Neutrophil (primary cell): ENCODE measurements around the gene PUS10.
A peak's percentile ranks its signal among the peaks of the same experiment; 100 is the strongest.

Experiments used
- H3K27ac ChIP-seq: fragments of 200-600 bp; sonication (generic); 2 replicates; pipeline ENCODE4 v1.5.1; 2016; ENCODE audit warnings: mild to moderate bottlenecking, moderate library complexity
- H3K27me3 ChIP-seq: fragments of 200-600 bp; sonication (generic); 2 replicates; pipeline ENCODE4 v1.6.0; 2016; ENCODE audit warnings: mild to moderate bottlenecking
- H3K36me3 ChIP-seq: fragments of 200-600 bp; sonication (generic); 2 replicates; pipeline ENCODE4 v1.5.1; 2017
- H3K4me1 ChIP-seq, 2 experiments: fragments of 200-600 bp in 1 of 2; sonication (generic) in 1 of 2; 1 replicate in 1 of 2; 2 replicates in 1 of 2; pipeline versions ENCODE4 v1.5.1 to v1.6.1; 2013 to 2016; ENCODE audit warnings: low read depth in 1 of 2, low read length in 1 of 2, mild to moderate bottlenecking in 1 of 2, moderate library complexity in 1 of 2; ENCODE audit not compliant: control insufficient read depth in 1 of 2, insufficient read depth in 1 of 2
- H3K4me3 ChIP-seq, 2 experiments: fragments of 200-600 bp in 1 of 2; sonication (generic) in 1 of 2; 1 replicate in 1 of 2; 2 replicates in 1 of 2; pipeline ENCODE4 v1.5.1; 2013 to 2016; ENCODE audit warnings: low read depth in 1 of 2, low read length in 1 of 2, mild to moderate bottlenecking in 1 of 2, moderate library complexity in 1 of 2
- H3K9me3 ChIP-seq: fragments of 200-600 bp; sonication (generic); 2 replicates; pipeline ENCODE4 v1.5.1; 2016
- TF ChIP-seq, protein P1 (sequence below): fragments of 200-600 bp; sonication (generic); IDR thresholded peaks from 2 replicates; pipeline ENCODE4 v1.5.1; 2016; ENCODE audit warnings: antibody characterized with exemption

Gene PUS10

DNA sequence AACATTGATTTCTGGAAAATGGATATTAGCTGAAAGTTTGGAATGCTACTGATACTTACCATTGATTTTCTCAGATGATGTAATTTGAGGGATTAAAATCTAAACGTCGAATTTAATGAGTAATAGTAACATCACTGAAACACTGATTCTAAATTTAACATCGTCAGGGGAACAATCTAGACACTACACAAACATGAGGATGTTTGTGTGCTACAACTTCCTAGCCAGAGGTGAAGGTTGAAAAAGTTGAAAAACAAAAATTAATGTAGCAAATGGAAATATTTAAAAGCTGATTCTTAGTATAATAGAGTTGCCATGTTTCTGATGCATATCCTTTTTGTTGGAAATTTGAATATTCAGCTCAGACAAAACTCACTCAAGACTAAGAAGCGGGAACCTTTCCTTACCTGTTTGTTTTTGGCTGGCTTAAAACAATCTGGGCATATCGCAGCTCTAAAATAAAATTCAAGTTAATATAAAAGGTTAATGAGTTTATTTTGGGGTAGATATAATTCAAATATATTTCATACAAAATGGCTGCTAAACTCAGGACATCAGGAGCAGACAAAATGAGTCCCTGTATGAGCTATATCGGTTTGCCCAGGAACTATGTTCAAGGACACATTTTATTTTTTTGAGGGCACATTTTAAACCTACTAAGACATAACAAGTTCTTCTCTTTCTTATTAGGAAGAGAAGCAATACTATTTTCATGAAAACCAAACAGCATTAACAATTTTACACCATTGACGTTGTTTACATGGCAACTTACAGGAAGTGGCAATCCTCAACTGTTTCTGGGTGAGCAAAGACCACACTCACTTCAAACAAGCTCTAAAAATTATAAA is 53.2 kb downstream of the PUS10 start:
- Histone ChIP-seq H3K9me3 (no peaks in the 10 kb centered on the region), H3K36me3 (no peaks in the 10 kb centered on the region), H3K27ac (no peak overlapping the region), H3K4me3 (no peak overlapping the region), H3K4me1 (peaks cover 15 to 21% of the 10 kb centered on the region in 2 experiments), H3K27me3 (no peaks in the 10 kb centered on the region)
- TF ChIP-seq, protein P1, sequence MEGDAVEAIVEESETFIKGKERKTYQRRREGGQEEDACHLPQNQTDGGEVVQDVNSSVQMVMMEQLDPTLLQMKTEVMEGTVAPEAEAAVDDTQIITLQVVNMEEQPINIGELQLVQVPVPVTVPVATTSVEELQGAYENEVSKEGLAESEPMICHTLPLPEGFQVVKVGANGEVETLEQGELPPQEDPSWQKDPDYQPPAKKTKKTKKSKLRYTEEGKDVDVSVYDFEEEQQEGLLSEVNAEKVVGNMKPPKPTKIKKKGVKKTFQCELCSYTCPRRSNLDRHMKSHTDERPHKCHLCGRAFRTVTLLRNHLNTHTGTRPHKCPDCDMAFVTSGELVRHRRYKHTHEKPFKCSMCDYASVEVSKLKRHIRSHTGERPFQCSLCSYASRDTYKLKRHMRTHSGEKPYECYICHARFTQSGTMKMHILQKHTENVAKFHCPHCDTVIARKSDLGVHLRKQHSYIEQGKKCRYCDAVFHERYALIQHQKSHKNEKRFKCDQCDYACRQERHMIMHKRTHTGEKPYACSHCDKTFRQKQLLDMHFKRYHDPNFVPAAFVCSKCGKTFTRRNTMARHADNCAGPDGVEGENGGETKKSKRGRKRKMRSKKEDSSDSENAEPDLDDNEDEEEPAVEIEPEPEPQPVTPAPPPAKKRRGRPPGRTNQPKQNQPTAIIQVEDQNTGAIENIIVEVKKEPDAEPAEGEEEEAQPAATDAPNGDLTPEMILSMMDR, result no peak

DNA sequence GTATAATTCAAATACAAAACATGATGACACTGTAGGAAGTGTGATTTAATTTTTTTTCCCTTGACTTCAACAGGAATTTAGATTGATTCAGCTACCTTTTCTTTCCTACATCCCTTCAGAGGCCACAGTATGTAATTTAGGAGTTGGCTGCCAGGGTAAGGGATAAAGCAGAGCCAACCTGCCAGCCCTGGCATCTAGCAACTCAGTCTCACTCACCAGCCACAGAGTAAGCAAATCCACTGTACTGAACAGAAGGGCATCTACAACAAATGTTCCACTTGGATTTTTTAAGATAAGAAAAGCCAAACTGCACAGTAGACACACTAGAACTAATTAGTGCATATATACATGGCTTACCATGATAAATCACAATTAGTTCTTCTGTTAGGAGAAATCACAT is 54.9 kb downstream of the PUS10 start:
- H3K27me3 ChIP-seq, result no peaks in the 10 kb centered on the region
- no peak overlapping the region for H3K4me3 ChIP-seq
- H3K9me3 ChIP-seq, result no peaks in the 10 kb centered on the region
- H3K36me3 ChIP-seq, result peaks cover 4% of the 10 kb centered on the region
- TF ChIP-seq, protein P1, result no peak
- peaks cover 15 to 21% of the 10 kb centered on the region in 2 experiments for H3K4me1 ChIP-seq
- no peak overlapping the region for H3K27ac ChIP-seq

DNA sequence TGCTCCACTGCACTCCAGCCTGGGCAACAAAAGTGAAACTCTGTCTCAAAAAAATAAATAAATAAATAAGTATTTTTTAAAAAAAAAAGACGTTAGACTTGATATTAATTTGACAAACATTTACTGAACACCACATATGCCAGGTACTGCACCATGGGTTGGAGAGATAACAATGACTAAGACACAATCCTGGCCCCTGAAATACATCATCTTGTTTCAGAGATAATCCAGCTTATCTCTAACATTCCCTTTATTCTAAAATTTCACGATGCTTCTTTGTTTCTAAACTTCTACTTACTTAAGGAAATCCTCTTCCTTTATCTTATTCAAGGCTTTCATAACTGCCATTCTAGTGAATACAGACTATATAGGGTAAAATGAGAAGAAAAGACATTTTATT is 55.5 kb downstream of the PUS10 start:
- H3K27ac ChIP-seq, result no peak overlapping the region

DNA sequence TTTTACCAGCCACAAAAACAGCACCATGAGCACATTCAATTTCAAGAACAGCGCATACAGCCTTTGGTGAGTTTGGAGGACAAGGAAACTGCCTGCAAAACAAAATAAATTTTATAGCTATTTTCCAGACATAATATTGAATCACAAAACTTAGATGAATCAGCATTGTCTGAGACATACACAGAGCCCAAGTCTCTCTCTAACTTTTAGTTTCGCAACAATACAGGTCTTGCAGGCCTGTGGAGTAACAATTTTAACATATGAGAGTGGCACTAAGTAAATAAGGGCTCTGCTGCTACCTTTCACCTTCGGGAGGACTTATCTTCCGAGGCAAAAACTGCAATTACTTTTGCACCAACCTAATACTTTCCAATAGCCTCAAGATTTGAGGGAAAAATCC is 56.6 kb downstream of the PUS10 start:
- Histone ChIP-seq H3K27ac (peak overlapping the region; percentile 65), H3K9me3 (no peaks in the 10 kb centered on the region), H3K4me1 (peaks cover 15 to 20% of the 10 kb centered on the region in 2 experiments), H3K4me3 (no peak overlapping the region), H3K36me3 (peaks cover 4% of the 10 kb centered on the region), H3K27me3 (no peaks in the 10 kb centered on the region)
- TF ChIP-seq, protein P1, result no peak

More for the DNA sequence above, 55.5 kb downstream of the PUS10 start:
- peaks cover 4% of the 10 kb centered on the region for H3K36me3 ChIP-seq
- H3K9me3 ChIP-seq, result no peaks in the 10 kb centered on the region
- TF ChIP-seq, protein P1, result no peak
- no peaks in the 10 kb centered on the region for H3K27me3 ChIP-seq
- no peak overlapping the region for H3K4me3 ChIP-seq
- H3K4me1 ChIP-seq, result peaks cover 15 to 21% of the 10 kb centered on the region in 2 experiments

DNA sequence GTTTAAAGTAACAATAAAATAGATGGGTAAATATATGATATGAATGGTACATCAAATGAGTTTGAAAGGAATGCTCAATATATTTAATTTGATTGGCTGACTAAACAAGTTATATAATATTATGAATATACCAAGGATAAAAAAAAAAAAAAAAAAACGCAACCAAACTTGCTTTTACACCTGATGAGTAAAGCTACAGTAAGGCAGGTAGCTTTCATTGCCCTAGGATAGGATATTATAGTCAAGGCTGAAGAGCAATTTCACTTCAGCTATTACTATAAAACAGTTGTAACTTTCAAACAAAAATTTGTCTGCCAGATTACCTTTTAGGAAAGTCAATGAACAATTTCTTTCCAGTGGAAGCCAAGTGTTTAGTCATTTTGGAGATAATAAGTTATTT is 57.3 kb downstream of the PUS10 start:
- H3K36me3 ChIP-seq, result peaks cover 4% of the 10 kb centered on the region
- peaks cover 15 to 17% of the 10 kb centered on the region in 2 experiments for H3K4me1 ChIP-seq
- TF ChIP-seq, protein P1, result no peak
- H3K27ac ChIP-seq, result peak overlapping the region; percentile 65
- H3K27me3 ChIP-seq, result no peaks in the 10 kb centered on the region
- H3K9me3 ChIP-seq, result no peaks in the 10 kb centered on the region
- no peak overlapping the region for H3K4me3 ChIP-seq
